RWPE1 (cell line): Measurements from ENCODE around the gene QSOX1.

ENCODE experiments used
- CTCF ChIA-PET: fragments of 350-600 bp; sonication (Branson Sonifier 250); formaldehyde crosslinking; extraction: SDS; loops from one replicate; lab custom pipeline; 2021; lab: Yijun Ruan, JAX
- POLR2A ChIA-PET: fragments of 400-600 bp; formaldehyde crosslinking; extraction: SDS; loops from one replicate; lab custom pipeline; 2020; ENCODE audit warnings: antibody characterized with exemption; ENCODE audit not compliant: low non-redundant PET; lab: Yijun Ruan, JAX
- DNase-seq: peaks from one replicate; pipeline ENCODE4 v3.0.0; 2012; ENCODE audit warnings: low spot score
- H3K27ac ChIP-seq: fragments of 450-650 bp; 2 replicates; pipeline ENCODE4 v1.5.1; 2017
- TF ChIP-seq, protein P1 (sequence below): fragments of 450-650 bp; conservative IDR thresholded peaks from 2 replicates; pipeline ENCODE4 v1.5.1; 2017; ENCODE audit warnings: low read depth, mild to moderate bottlenecking

Gene QSOX1

DNA sequence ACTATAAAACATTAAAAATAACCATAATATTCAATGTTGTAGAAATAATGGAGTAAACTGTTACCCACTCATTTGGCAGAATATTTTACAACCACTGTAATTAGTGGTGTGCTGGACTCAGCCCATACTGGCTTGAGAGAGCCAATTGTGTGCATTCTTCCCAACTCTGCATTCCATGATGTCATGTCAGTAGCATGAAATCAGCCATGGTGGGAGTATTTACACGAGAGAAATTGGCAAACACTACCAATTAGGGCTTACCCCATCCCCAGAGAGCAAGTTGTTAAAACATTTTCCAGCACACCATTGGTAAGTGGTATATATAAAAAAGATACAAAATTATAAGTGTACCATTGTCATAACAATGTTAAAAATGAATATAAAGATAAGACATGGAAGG, 19.1 kb upstream of the QSOX1 start:
- ChIA-PET CTCF (no interaction called here), POLR2A (no interaction called here)
- TF ChIP-seq, protein P1, sequence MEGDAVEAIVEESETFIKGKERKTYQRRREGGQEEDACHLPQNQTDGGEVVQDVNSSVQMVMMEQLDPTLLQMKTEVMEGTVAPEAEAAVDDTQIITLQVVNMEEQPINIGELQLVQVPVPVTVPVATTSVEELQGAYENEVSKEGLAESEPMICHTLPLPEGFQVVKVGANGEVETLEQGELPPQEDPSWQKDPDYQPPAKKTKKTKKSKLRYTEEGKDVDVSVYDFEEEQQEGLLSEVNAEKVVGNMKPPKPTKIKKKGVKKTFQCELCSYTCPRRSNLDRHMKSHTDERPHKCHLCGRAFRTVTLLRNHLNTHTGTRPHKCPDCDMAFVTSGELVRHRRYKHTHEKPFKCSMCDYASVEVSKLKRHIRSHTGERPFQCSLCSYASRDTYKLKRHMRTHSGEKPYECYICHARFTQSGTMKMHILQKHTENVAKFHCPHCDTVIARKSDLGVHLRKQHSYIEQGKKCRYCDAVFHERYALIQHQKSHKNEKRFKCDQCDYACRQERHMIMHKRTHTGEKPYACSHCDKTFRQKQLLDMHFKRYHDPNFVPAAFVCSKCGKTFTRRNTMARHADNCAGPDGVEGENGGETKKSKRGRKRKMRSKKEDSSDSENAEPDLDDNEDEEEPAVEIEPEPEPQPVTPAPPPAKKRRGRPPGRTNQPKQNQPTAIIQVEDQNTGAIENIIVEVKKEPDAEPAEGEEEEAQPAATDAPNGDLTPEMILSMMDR = no peak
- H3K27ac ChIP-seq = no peak overlapping the region
- no peak for DNase-seq

GRCh38 chr1:180136331-180136967, 18.2 kb upstream of the QSOX1 start:
- POLR2A ChIA-PET = no interaction called here
- TF ChIP-seq, protein P1 = no peak
- CTCF ChIA-PET = no interaction called here
- no peak for DNase-seq
- no peak overlapping the region for H3K27ac ChIP-seq

GRCh38 chr1:180136968-180137356, 17.7 kb upstream of the QSOX1 start:
- POLR2A ChIA-PET = no interaction called here
- CTCF ChIA-PET = no interaction called here
- DNase-seq = no peak
- H3K27ac ChIP-seq = no peak overlapping the region
- TF ChIP-seq, protein P1 = no peak

GRCh38 chr1:180137776-180138175, 16.9 kb upstream of the QSOX1 start:
- no peak for DNase-seq
- TF ChIP-seq, protein P1 = no peak
- no peak overlapping the region for H3K27ac ChIP-seq
- CTCF ChIA-PET = no interaction called here
- POLR2A ChIA-PET = no interaction called here

DNA sequence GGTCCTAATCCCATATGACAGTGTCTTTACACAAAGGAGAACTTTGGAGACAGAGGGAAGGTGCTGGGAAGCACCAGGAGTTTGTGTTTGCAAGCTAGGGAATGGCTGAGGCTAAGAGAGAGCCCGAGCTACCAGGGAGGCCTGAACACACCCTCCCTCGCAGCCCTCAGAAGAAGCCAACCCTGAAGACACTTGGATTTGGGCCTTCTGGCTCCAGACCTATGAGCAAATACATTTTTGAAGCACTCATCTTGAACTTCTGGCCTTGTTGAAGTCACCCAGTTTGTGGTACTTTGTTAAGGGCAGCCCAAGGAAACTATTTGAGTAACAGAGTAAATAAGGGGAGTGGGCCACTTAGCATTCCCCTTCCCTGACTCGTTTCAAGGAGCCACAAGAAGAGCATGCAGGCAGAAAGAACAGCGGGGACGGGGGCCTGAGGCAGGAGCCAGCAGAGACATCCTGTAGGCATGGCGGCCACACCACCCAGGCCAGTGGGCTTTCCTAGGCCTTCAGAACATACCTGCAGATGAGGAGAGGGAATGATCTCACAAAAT, 13.2 kb upstream of the QSOX1 start:
- TF ChIP-seq, protein P1 = no peak
- POLR2A ChIA-PET = no interaction called here

GRCh38 chr1:180143359-180143758, 11.3 kb upstream of the QSOX1 start:
- ChIA-PET CTCF (no interaction called here), POLR2A (no interaction called here)
- no peak overlapping the region for H3K27ac ChIP-seq
- TF ChIP-seq, protein P1 = no peak
- no peak for DNase-seq

More for the DNA sequence above, 13.2 kb upstream of the QSOX1 start:
- CTCF ChIA-PET = no interaction called here
- DNase-seq = no peak
- H3K27ac ChIP-seq = no peak overlapping the region
